ENCODE results near the gene FXYD6. TPM values are rescaled to one million over a fixed set of nuclear protein-coding genes. Genes with fewer than 3 reads are reported as not detected.

The FXYD6 gene
- total and polyA plus RNA-seq, 9 donors: 119 to 445 (median 264) TPM

- Histone ChIP-seq H3K4me1 (ENCODE audit: insufficient read depth) (peaks cover 7% of the 10 kb centered on the region), H3K4me3 (no peak overlapping the region), H3K36me3 (no peaks in the 10 kb centered on the region), H3K9me3 (no peaks in the 10 kb centered on the region), H3K27me3 (no peaks in the 10 kb centered on the region), H3K27ac (no peak overlapping the region)
- 91 to 97% (median 95%) methylated on average over 9 of the region's 9 CpGs for WGBS, 3 donors
- DNase-seq: no peak
- TF ChIP-seq POLR2A (IDR thresholded peaks at IDR 0.05): no peak
- intact Hi-C loops (cut with DNase I): no loop called here
Measured at GRCh38 chr11:117913736-117914397, 37.4 kb upstream of the FXYD6 start.

GRCh38 chr11:117912497-117912896 is 36.0 kb upstream of the FXYD6 start:
- WGBS, 3 donors: 94 to 97% (median 96%) methylated on average over 7 of the region's 7 CpGs
- Histone ChIP-seq H3K9me3 (no peaks in the 10 kb centered on the region), H3K36me3 (no peaks in the 10 kb centered on the region), H3K27ac (no peak overlapping the region), H3K4me3 (no peak overlapping the region), H3K4me1 (ENCODE audit: insufficient read depth) (peaks cover 8% of the 10 kb centered on the region), H3K27me3 (no peaks in the 10 kb centered on the region)
- intact Hi-C loops (cut with DNase I): no loop called here
- peak in 1 of 5 donors; percentile 6 for DNase-seq
- TF ChIP-seq CTCF (IDR thresholded peaks at IDR 0.05): no peak

- no peak overlapping the region for H3K4me3 ChIP-seq
- no peaks in the 10 kb centered on the region for H3K27me3 ChIP-seq
- no peak for TF ChIP-seq EP300 (IDR thresholded peaks at IDR 0.05)
- no peak for TF ChIP-seq CTCF (IDR thresholded peaks at IDR 0.05)
- no peak for TF ChIP-seq POLR2A (IDR thresholded peaks at IDR 0.05)
- 84 to 96% (median 85%) methylated on average over 3 of the region's 3 CpGs for WGBS, 3 donors
- no peak overlapping the region for H3K27ac ChIP-seq
- intact Hi-C loops (cut with DNase I): no loop called here
- H3K36me3 ChIP-seq: no peaks in the 10 kb centered on the region
- no peaks in the 10 kb centered on the region for H3K9me3 ChIP-seq
- peaks cover 12% of the 10 kb centered on the region for H3K4me1 ChIP-seq (ENCODE audit: insufficient read depth)
- peak in 1 of 5 donors; percentile 5 for DNase-seq
Measured at GRCh38 chr11:117911694-117912093, 35.2 kb upstream of the FXYD6 start.

GRCh38 chr11:117910941-117911655 is 34.6 kb upstream of the FXYD6 start:
- DNase-seq: peak in 1 of 5 donors; percentile 4
- TF ChIP-seq POLR2A (IDR thresholded peaks at IDR 0.05): no peak
- TF ChIP-seq EP300 (IDR thresholded peaks at IDR 0.05): no peak
- no peak for TF ChIP-seq CTCF (IDR thresholded peaks at IDR 0.05)
- intact Hi-C loops (cut with DNase I): no loop called here

GRCh38 chr11:117910525-117910924 is 34.1 kb upstream of the FXYD6 start:
- Histone ChIP-seq H3K27me3 (no peaks in the 10 kb centered on the region), H3K4me1 (ENCODE audit: insufficient read depth) (peaks cover 12% of the 10 kb centered on the region), H3K4me3 (no peak overlapping the region), H3K27ac (no peak overlapping the region), H3K36me3 (no peaks in the 10 kb centered on the region), H3K9me3 (no peaks in the 10 kb centered on the region)
- TF ChIP-seq POLR2A (IDR thresholded peaks at IDR 0.05) (no peak), EP300 (IDR thresholded peaks at IDR 0.05) (no peak), CTCF (IDR thresholded peaks at IDR 0.05) (no peak)
- intact Hi-C loops (cut with DNase I): no loop called here
- 15 to 31% (median 30%) methylated on average over 4 of the region's 4 CpGs for WGBS, 3 donors
- peak in 1 of 5 donors; percentile 11 for DNase-seq

More at GRCh38 chr11:117910941-117911655, 34.6 kb upstream of the FXYD6 start:
- H3K36me3 ChIP-seq: no peaks in the 10 kb centered on the region
- H3K4me3 ChIP-seq: no peak overlapping the region
- WGBS, 3 donors: 61 to 76% (median 69%) methylated on average over 12 of the region's 12 CpGs
- no peaks in the 10 kb centered on the region for H3K9me3 ChIP-seq
- peaks cover 12% of the 10 kb centered on the region for H3K4me1 ChIP-seq (ENCODE audit: insufficient read depth)
- H3K27me3 ChIP-seq: no peaks in the 10 kb centered on the region
- H3K27ac ChIP-seq: no peak overlapping the region
